Inflammatory macrophage (primary cell): ENCODE results near the gene EXOSC10.
A peak's percentile ranks its signal among the peaks of the same experiment; 100 is the strongest.
"Not testable (repeated sequence)": the region's sequence is repeated elsewhere in the genome, so short reads cannot be mapped to it uniquely, and the experiment has no call there.

Experiments used
- DNase-seq, 2 donors: peaks; one replicate each; pipeline ENCODE4 v3.0.0-alpha.2; 2020 to 2022

EXOSC10 gene

GRCh38 chr1:11042995-11043874 lies 56.4 kb downstream of the EXOSC10 start:
- DNase-seq = no peak

GRCh38 chr1:11042065-11042464 lies 57.6 kb downstream of the EXOSC10 start:
- DNase-seq = no peak

GRCh38 chr1:11041048-11041447 lies 58.6 kb downstream of the EXOSC10 start:
- no peak for DNase-seq

- DNase-seq = not testable (repeated sequence)
Measured at GRCh38 chr1:11040105-11040429, 59.6 kb downstream of the EXOSC10 start.

- DNase-seq = no peak
Measured at GRCh38 chr1:11039351-11040104, 60.1 kb downstream of the EXOSC10 start.

- DNase-seq = peak; percentile 83 to 85
Measured at GRCh38 chr1:11037740-11038182, 61.9 kb downstream of the EXOSC10 start.

- DNase-seq = not testable (repeated sequence)
Measured at GRCh38 chr1:11037019-11037739, 62.5 kb downstream of the EXOSC10 start.

GRCh38 chr1:11031624-11032262 lies 67.9 kb downstream of the EXOSC10 start:
- no peak for DNase-seq

- no peak for DNase-seq
Measured at GRCh38 chr1:11030865-11031264, 68.8 kb downstream of the EXOSC10 start.

- DNase-seq = no peak
Measured at GRCh38 chr1:11028018-11028417, 71.7 kb downstream of the EXOSC10 start.

GRCh38 chr1:11027316-11027715 lies 72.4 kb downstream of the EXOSC10 start:
- DNase-seq = no peak

GRCh38 chr1:11026903-11027302 lies 72.8 kb downstream of the EXOSC10 start:
- no peak for DNase-seq

GRCh38 chr1:11026052-11026451 lies 73.6 kb downstream of the EXOSC10 start:
- DNase-seq = no peak

- no peak for DNase-seq
Measured at GRCh38 chr1:11025618-11026017, 74.1 kb downstream of the EXOSC10 start.

GRCh38 chr1:11024874-11025203 lies 74.8 kb downstream of the EXOSC10 start:
- no peak for DNase-seq

GRCh38 chr1:11024154-11024873 lies 75.4 kb downstream of the EXOSC10 start:
- DNase-seq = no peak

GRCh38 chr1:11023201-11023600 lies 76.5 kb downstream of the EXOSC10 start:
- no peak for DNase-seq

- no peak for DNase-seq
Measured at GRCh38 chr1:11019971-11020370, 79.7 kb downstream of the EXOSC10 start.

- not testable (repeated sequence) for DNase-seq
Measured at GRCh38 chr1:11019358-11019757, 80.3 kb downstream of the EXOSC10 start.
